A673 (cell line): Measurements from ENCODE around the gene GNB2. TPM values are rescaled to one million over a fixed set of nuclear protein-coding genes. Genes with fewer than 3 reads are reported as not detected.

ENCODE experiments used
- BruUV-seq: library from RNA; stranded (reverse); fragments of 400-500 nt; replicated peaks from 2 replicates; lab custom pipeline; 2021; lab: Mats Ljungman, UMichigan
- CTCF ChIA-PET: fragments of 300-600 bp; sonication (Branson Sonifier 250); formaldehyde crosslinking; loops from one replicate; lab custom pipeline; 2022; ENCODE audit warnings: antibody characterized with exemption; lab: Charles Lee
- POLR2A ChIA-PET: fragments of 300-600 bp; sonication (Branson Sonifier 250); formaldehyde crosslinking; loops from one replicate; lab custom pipeline; 2022; ENCODE audit warnings: antibody characterized with exemption; ENCODE audit not compliant: low non-redundant PET; lab: Charles Lee
- DNase-seq: peaks from one replicate; pipeline ENCODE4 v3.0.0-alpha.2; 2015; ENCODE audit warnings: low spot score
- H3K27ac ChIP-seq: fragments of 200-600 bp; sonication (generic); 2 replicates; pipeline ENCODE4 v1.5.1; 2016; ENCODE audit warnings: mixed run types, low read depth, mild to moderate bottlenecking, mixed read lengths, antibody characterized with exemption, low read length; ENCODE audit not compliant: poor library complexity, severe bottlenecking
- H3K27me3 ChIP-seq: fragments of 200-600 bp; sonication (generic); replicated peaks from 2 replicates; pipeline ENCODE4 v1.6.1; 2017; ENCODE audit warnings: mixed run types, low read depth, mild to moderate bottlenecking, mixed read lengths, antibody characterized with exemption, low read length; ENCODE audit not compliant: insufficient read depth, poor library complexity
- H3K36me3 ChIP-seq: fragments of 200-600 bp; sonication (generic); 2 replicates; pipeline ENCODE4 v1.6.1; 2016; ENCODE audit warnings: mixed run types, mild to moderate bottlenecking, mixed read lengths, antibody characterized with exemption, low read length; ENCODE audit not compliant: insufficient read depth, poor library complexity, severe bottlenecking
- H3K4me1 ChIP-seq: fragments of 200-600 bp; sonication (generic); 2 replicates; pipeline ENCODE4 v1.6.1; 2017; ENCODE audit warnings: mixed run types, mild to moderate bottlenecking, mixed read lengths, antibody characterized with exemption, low read length; ENCODE audit not compliant: insufficient read depth, poor library complexity, severe bottlenecking
- H3K4me3 ChIP-seq: fragments of 200-600 bp; sonication (generic); 2 replicates; pipeline ENCODE4 v1.5.1; 2016; ENCODE audit warnings: low read depth, mixed run types, mild to moderate bottlenecking, mixed read lengths, low read length; ENCODE audit not compliant: poor library complexity, severe bottlenecking
- H3K9me3 ChIP-seq: fragments of 200-600 bp; sonication (generic); 2 replicates; pipeline ENCODE4 v1.6.1; 2016; ENCODE audit warnings: mixed run types, low read depth, mild to moderate bottlenecking, mixed read lengths, antibody characterized with exemption, low read length; ENCODE audit not compliant: poor library complexity, severe bottlenecking
- CTCF ChIP-seq: fragments of 300-800, 200-600 bp; sonication (generic); conservative IDR thresholded peaks from 2 replicates; pipeline ENCODE4 v1.5.1; 2017; ENCODE audit warnings: low read depth, mild to moderate bottlenecking, antibody characterized with exemption, low read length, moderate library complexity, mixed read lengths
- EZH2 ChIP-seq: fragments of 200-600 bp; sonication (generic); IDR thresholded peaks from 2 replicates; pipeline ENCODE4 v1.6.1; 2017; ENCODE audit warnings: borderline replicate concordance, low read depth, mild to moderate bottlenecking, mixed read lengths, antibody characterized with exemption, low read length; ENCODE audit not compliant: poor library complexity, severe bottlenecking
- intact Hi-C: fragments of 100-400 bp; cut with micrococcal nuclease; formaldehyde crosslinking; loops from one replicate; pipeline ENCODE4 v1.10.0; 2022; ENCODE audit not compliant: unreplicated experiment
- total RNA-seq: library from RNA; stranded (reverse); gene quantifications from 2 replicates; pipeline ENCODE4 v1.2.3, GENCODE V29; 2021

The GNB2 gene
- total RNA-seq, 1 experiment from 2014 or later = 225 TPM

- peak; percentile 39 for DNase-seq
- H3K4me1 ChIP-seq = no peaks in the 10 kb centered on the region
- CTCF ChIA-PET = no interaction called here
- H3K9me3 ChIP-seq = no peaks in the 10 kb centered on the region
- POLR2A ChIA-PET = no interaction called here
- no peaks in the 10 kb centered on the region for H3K27me3 ChIP-seq
- H3K36me3 ChIP-seq = peaks cover 27% of the 10 kb centered on the region
- TF ChIP-seq EZH2 (no peak), CTCF (no peak)
- peak overlapping the region; percentile 99 for H3K27ac ChIP-seq
- BruUV-seq = no TSS peak
- H3K4me3 ChIP-seq = peak overlapping the region; percentile 98
- intact Hi-C loops = loop anchor here (5.0 to 10.0 kb wide), 3 partner anchors 42 to 197 kb away; partner anchors contain the start of genes FBXO24, LRCH4 and TSC22D4
Observed at GRCh38 chr7:100674411-100675104, 1.0 kb downstream of the GNB2 start.

- TF ChIP-seq EZH2 = no peak
- no peak for TF ChIP-seq CTCF
- Histone ChIP-seq H3K9me3 (no peaks in the 10 kb centered on the region), H3K4me3 (peak overlapping the region; percentile 98), H3K27ac (peak overlapping the region; percentile 99), H3K4me1 (peaks cover 1% of the 10 kb centered on the region), H3K36me3 (peaks cover 33% of the 10 kb centered on the region), H3K27me3 (no peaks in the 10 kb centered on the region)
- POLR2A ChIA-PET = no interaction called here
- no TSS peak for BruUV-seq
- CTCF ChIA-PET = no interaction called here
- DNase-seq = no peak
- intact Hi-C loops = loop anchor here (10.0 kb wide), 1 partner anchor 90 kb away; the partner anchor contains the start of genes FBXO24 and LRCH4
Observed at GRCh38 chr7:100675105-100675451, 1.5 kb downstream of the GNB2 start.

- H3K36me3 ChIP-seq = peaks cover 39% of the 10 kb centered on the region
- ChIA-PET CTCF (interaction anchor here (0.7 kb wide), 1 partner anchor 49 kb away, joined by 6 read pairs; no protein-coding TSS in a partner anchor), POLR2A (no interaction called here)
- H3K27ac ChIP-seq = peak overlapping the region; percentile 48
- no TSS peak for BruUV-seq
- peak; percentile 83 for DNase-seq
- H3K4me3 ChIP-seq = peak overlapping the region; percentile 98
- TF ChIP-seq EZH2 (no peak), CTCF (no peak)
- intact Hi-C loops = loop anchor here (10.0 kb wide), 1 partner anchor 91 kb away; the partner anchor contains the start of genes FBXO24 and LRCH4
- no peaks in the 10 kb centered on the region for H3K9me3 ChIP-seq
- H3K27me3 ChIP-seq = no peaks in the 10 kb centered on the region
- peaks cover 8% of the 10 kb centered on the region for H3K4me1 ChIP-seq
Observed at GRCh38 chr7:100675581-100676350, 2.2 kb downstream of the GNB2 start.
